ENCODE results near the gene IMPA2. TPM values are rescaled to one million over a fixed set of nuclear protein-coding genes. Genes with fewer than 3 reads are reported as not detected.

The IMPA2 gene
- total RNA-seq (2021; fragmentation: NEBNext Ultra II Directional; extraction: Animal tissue kit (Norgen Biotek cat#: 25700)) (135 and 140 TPM in 2 replicates), polyA plus RNA-seq (2011; rRNA removed) (102 and 146 TPM in 2 replicates), polyA minus RNA-seq (2011; rRNA and poly(A)+ RNA removed) (46.3 and 73.7 TPM in 2 replicates)
- polyA plus RNA-seq (2011; cell fraction: cytosol; rRNA removed), result 83.6 TPM
- 162 TPM for polyA plus RNA-seq (2011; cell fraction: nucleus; rRNA removed)
- 132 to 157 TPM (median 152 TPM) in 4 replicates for polyA plus RNA-seq (2012, experiment 1 of 2)
- 207 TPM for polyA plus RNA-seq (2012, experiment 2 of 2)
- polyA plus RNA-seq (2013, experiment 1 of 2), result 90.4 TPM
- polyA plus RNA-seq (2013, experiment 2 of 2), result 90.8 TPM
- polyA minus RNA-seq (2011; cell fraction: cytosol; rRNA and poly(A)+ RNA removed), result 42.6 TPM
- polyA minus RNA-seq (2011; cell fraction: nucleus; rRNA and poly(A)+ RNA removed), result 46.7 TPM
- long read RNA-seq, experiment 1, transcript IMPA2-209 (2 exons, 919 nt), result minor isoform, 12 of 109 reads
- long read RNA-seq, experiment 1, transcript IMPA2-201 (8 exons, 1,534 nt), result major isoform, 65 of 109 reads
- long read RNA-seq, experiment 1, partial matches to known transcripts, result 26 of 109 reads
- long read RNA-seq, experiment 1, other reads (novel, unspliced or antisense), result 6 of 109 reads
- long read RNA-seq, experiment 2, partial matches to known transcripts, result 5 of 13 reads
- long read RNA-seq, experiment 2, other reads (novel, unspliced or antisense), result 4 of 13 reads

DNA sequence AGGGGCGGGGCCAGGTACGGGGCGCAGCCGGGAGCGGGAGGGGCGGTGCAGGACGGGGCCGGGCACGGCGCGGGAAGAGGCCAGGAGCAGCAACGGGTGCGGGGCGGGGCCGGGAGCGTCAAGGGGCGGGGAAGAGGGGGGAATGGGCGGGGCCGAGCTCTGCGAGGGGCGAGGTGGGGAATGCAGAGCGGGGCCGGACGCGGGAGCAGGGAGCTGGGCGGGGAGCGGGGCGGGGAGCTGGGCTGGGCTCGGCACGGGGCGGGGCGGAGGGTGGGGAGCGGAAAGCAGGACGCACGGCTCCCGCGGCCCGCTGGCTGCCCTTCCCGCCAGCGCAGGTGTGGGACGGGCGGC lies at the start of gene IMPA2:
Gene IMPA2 (plus strand): TSS at position 316 of the 351 bp plus-strand sequence. CDS start 163 bp downstream, outside the sequence.
- Histone ChIP-seq H3K27ac (ENCODE audit: low read depth, low read length) (peak within 1 kb of the TSS; percentile 94), H3K9ac (replicated peaks in 1 of 4; ENCODE audit: extremely low read depth in 1 of 4, low read depth in 3 of 4, low read length in 3 of 4) (peak within 1 kb of the TSS; percentile 81 to 95 (median 83)), H2AK5ac (ENCODE audit: low read depth, low read length) (no peak within 1 kb of the TSS; the same call in 1 of the 2 replicates), H3K9me3 (ENCODE audit: insufficient read depth in 2 of 2, low read depth in 1 of 2, low read length in 1 of 2) (no peaks in the 10 kb centered on the region), H3K23ac (ENCODE audit: insufficient read length) (peak within 1 kb of the TSS; percentile 79), H2BK5ac (ENCODE audit: low read depth, low read length) (peak within 1 kb of the TSS; percentile 93), H3K4me1 (replicated peaks in 1 of 4; ENCODE audit: control insufficient read depth in 3 of 4, insufficient read depth in 4 of 4, low read length in 3 of 4) (peaks cover 7 to 18% (median 10%) of the 10 kb centered on the region in 4 experiments), H2BK12ac (ENCODE audit: low read depth, low read length) (peak within 1 kb of the TSS; percentile 79; the same call in 1 of the 2 replicates), H4K8ac (ENCODE audit: extremely low read depth, insufficient read depth, low read length) (peak within 1 kb of the TSS; percentile 95), H4K20me1 (replicated peaks in 1 of 2; ENCODE audit: control insufficient read depth in 1 of 2, insufficient read depth in 2 of 2, low read length in 2 of 2) (peaks cover 2 to 14% of the 10 kb centered on the region in 2 experiments), H3K23me2 (ENCODE audit: low read depth, low read length) (peaks cover 9% of the 10 kb centered on the region), H3K27me3 (replicated peaks in 1 of 4; ENCODE audit: control insufficient read depth in 3 of 4, extremely low read depth in 1 of 4, insufficient read depth in 3 of 4, low read length in 3 of 4) (no peaks in the 10 kb centered on the region), H4K5ac (ENCODE audit: insufficient read length, low read depth, low read length) (peak within 1 kb of the TSS; percentile 60), H3K36me3 (ENCODE audit: control insufficient read depth in 2 of 4, insufficient read depth in 4 of 4, low read length in 3 of 4) (no peaks in the 10 kb centered on the region), H3K79me1 (ENCODE audit: low read depth, low read length) (peaks cover 5% of the 10 kb centered on the region), H3K4me3 (ENCODE audit: extremely low read depth in 1 of 4, insufficient read depth in 2 of 4, low read depth in 3 of 4, low read length in 4 of 4) (peak within 1 kb of the TSS; percentile 71 to 85 (median 82)), H2BK15ac (ENCODE audit: low read length) (peak within 1 kb of the TSS; percentile 90; the same call in 1 of the 2 replicates), H3K18ac (ENCODE audit: extremely low read depth, low read length) (peak within 1 kb of the TSS; percentile 87), H2BK20ac (ENCODE audit: low read length) (no peak within 1 kb of the TSS), H3K56ac (replicated peaks; ENCODE audit: insufficient read length, low read depth, low read length) (peak within 1 kb of the TSS; percentile 33), H2BK120ac (replicated peaks; ENCODE audit: low read depth, low read length) (no peak within 1 kb of the TSS), H3K79me2 (ENCODE audit: control insufficient read depth in 1 of 2, insufficient read depth in 2 of 2, low read length in 2 of 2) (peaks cover 6 to 38% of the 10 kb centered on the region in 2 experiments), H3K4ac (replicated peaks; ENCODE audit: insufficient read length, low read depth, low read length) (no peak within 1 kb of the TSS), H4K91ac (replicated peaks; ENCODE audit: insufficient read length, low read length) (peak within 1 kb of the TSS; percentile 6), H2AFZ (ENCODE audit: low read length) (no peak within 1 kb of the TSS), H3K4me2 (ENCODE audit: insufficient read depth in 1 of 2, low read depth in 2 of 2, low read length in 2 of 2) (peak within 1 kb of the TSS; percentile 82 to 94), H3K14ac (ENCODE audit: insufficient read length) (no peak within 1 kb of the TSS)
- 20% methylated on average over 1 of the region's 42 CpGs; no CpG with 5 or more reads in 1 of the 2 experiments for WGBS, 2 experiments (ENCODE audit: extremely low coverage in 1 of 2, insufficient coverage in 1 of 2, insufficient read length in 1 of 2, insufficient replicate concordance in 2 of 2, low coverage in 1 of 2, low lambda C conversion rate in 2 of 2, missing lambda C conversion rate in 1 of 2)
- ChIA-PET POLR2A (ENCODE audit: partially characterized antibody) (interaction anchor here (1.3 to 6.4 kb wide), 6 partner anchors 12 to 72 kb away, joined by 4 to 100 read pairs (median 18); partner anchors contain the start of gene MPPE1), CTCF (ENCODE audit: partially characterized antibody) (interaction anchor here (0.7 to 4.5 kb wide), 6 partner anchors 11 to 155 kb away, joined by 3 to 42 read pairs (median 5); no protein-coding TSS in a partner anchor)
- DNase-seq (ENCODE audit: low read depth in 1 of 2, low spot score in 2 of 2), result no peak
- no peak for FAIRE-seq
- no peak for TF ChIP-seq POU5F1 (IDR thresholded peaks at IDR 0.05; ENCODE audit: low read depth, low read length)
- peak in 1 of 2 experiments; percentile 84; a peak in 1 of 3 replicates for TF ChIP-seq POLR2A (IDR thresholded peaks at IDR 0.05; ENCODE audit: control extremely low read depth in 1 of 2, low read depth in 2 of 2, low read length in 2 of 2)
- no peak for TF ChIP-seq ASH2L (IDR thresholded peaks at IDR 0.05; ENCODE audit: low read length)
- TF ChIP-seq SIX5 (IDR thresholded peaks at IDR 0.05; ENCODE audit: low read depth, low read length), result no peak
- no peak for TF ChIP-seq SAP30 (IDR thresholded peaks at IDR 0.05; ENCODE audit: insufficient read depth, insufficient replicate concordance, low read length)
- TF ChIP-seq EGR1 (IDR thresholded peaks at IDR 0.05; ENCODE audit: borderline replicate concordance, low read depth, low read length), result 0 out of 2 replicates have a peak, but pooled peaks have one; percentile 15
- TF ChIP-seq PHF8 (conservative IDR thresholded peaks at IDR 0.05; ENCODE audit: low read depth, low read length), result no peak
- no peak for TF ChIP-seq RBBP5 (IDR thresholded peaks at IDR 0.05; ENCODE audit: borderline replicate concordance, low read depth, low read length)
- no peak for TF ChIP-seq KDM4A (IDR thresholded peaks at IDR 0.05; ENCODE audit: low read depth, low read length, severe bottlenecking)
- TF ChIP-seq RNF2 (IDR thresholded peaks at IDR 0.05; ENCODE audit: borderline replicate concordance, low read depth, low read length, missing control alignments, poor library complexity, severe bottlenecking), result no peak

Data from H1 (cell line).